HG03565 (cell line): ENCODE results near the gene TNS2.
"Not testable (repeated sequence)": the region's sequence is repeated elsewhere in the genome, so short reads cannot be mapped to it uniquely, and the experiment has no call there.

Experiments used
- ATAC-seq: cut with Tn5 transposase; IDR thresholded peaks from one replicate; pipeline ENCODE4 v1.9.1; 2021; ENCODE audit warnings: mild to moderate bottlenecking, moderate library complexity; ENCODE audit not compliant: unreplicated experiment

TNS2 gene, protein sequence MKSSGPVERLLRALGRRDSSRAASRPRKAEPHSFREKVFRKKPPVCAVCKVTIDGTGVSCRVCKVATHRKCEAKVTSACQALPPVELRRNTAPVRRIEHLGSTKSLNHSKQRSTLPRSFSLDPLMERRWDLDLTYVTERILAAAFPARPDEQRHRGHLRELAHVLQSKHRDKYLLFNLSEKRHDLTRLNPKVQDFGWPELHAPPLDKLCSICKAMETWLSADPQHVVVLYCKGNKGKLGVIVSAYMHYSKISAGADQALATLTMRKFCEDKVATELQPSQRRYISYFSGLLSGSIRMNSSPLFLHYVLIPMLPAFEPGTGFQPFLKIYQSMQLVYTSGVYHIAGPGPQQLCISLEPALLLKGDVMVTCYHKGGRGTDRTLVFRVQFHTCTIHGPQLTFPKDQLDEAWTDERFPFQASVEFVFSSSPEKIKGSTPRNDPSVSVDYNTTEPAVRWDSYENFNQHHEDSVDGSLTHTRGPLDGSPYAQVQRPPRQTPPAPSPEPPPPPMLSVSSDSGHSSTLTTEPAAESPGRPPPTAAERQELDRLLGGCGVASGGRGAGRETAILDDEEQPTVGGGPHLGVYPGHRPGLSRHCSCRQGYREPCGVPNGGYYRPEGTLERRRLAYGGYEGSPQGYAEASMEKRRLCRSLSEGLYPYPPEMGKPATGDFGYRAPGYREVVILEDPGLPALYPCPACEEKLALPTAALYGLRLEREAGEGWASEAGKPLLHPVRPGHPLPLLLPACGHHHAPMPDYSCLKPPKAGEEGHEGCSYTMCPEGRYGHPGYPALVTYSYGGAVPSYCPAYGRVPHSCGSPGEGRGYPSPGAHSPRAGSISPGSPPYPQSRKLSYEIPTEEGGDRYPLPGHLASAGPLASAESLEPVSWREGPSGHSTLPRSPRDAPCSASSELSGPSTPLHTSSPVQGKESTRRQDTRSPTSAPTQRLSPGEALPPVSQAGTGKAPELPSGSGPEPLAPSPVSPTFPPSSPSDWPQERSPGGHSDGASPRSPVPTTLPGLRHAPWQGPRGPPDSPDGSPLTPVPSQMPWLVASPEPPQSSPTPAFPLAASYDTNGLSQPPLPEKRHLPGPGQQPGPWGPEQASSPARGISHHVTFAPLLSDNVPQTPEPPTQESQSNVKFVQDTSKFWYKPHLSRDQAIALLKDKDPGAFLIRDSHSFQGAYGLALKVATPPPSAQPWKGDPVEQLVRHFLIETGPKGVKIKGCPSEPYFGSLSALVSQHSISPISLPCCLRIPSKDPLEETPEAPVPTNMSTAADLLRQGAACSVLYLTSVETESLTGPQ (N-terminal part only)

DNA sequence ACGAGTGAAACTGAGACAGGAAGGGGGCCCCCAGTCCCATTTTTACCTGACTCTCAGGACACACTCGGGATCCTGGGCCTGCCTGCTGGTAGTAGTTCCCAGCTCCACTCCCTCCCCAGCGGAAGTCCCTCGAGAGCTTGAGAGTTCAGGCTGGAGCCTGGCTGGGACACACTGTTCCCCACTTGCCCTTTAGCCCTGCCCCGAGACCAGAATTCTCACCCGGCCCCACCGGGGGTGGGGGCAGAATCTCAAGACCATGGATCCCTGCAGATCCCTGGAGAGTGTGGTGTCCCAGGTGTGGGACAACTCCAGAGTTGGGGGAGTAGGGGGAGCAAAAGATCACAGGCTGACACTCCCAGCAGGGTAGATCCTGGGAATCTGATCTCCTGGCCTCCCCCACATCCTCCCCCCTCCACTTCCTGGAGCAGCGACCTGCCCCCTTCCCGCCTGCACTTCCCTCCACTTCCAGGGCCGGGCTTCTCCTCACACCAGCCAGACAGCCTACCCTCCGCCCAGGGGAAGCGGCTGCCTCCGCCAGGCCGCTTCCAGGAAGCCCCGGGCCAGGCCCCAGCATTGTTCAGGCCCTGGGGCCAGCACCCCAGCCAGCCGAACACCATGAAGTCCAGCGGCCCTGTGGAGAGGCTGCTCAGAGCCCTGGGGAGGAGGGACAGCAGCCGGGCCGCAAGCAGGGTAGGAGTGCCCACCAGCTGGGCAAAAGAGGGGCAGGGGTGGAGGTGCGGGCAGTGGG, at the start of gene TNS2:
TNS2 (plus strand) TSS at position 495 of the 748 bp plus-strand sequence; CDS start at position 616, 121 bp downstream.
- no peak for ATAC-seq

DNA sequence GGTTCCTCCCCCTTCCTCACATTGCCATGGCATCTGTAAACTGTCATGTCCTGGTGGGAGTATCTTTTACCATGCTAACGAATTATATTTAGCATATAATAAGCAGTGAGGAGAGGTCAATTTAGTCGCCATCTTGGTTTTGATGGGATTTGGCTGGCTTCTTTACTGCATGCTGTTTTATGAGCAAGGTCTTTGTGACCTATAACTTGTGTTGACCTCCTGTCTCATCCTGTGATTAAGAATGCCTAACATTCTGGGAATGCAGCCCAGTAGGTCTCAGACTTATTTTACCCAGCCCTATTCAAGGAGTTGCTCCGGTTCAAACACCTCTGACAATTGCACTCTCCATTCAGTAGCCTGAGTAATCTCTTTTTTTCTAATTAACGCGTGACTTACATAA, 45.7 kb upstream of the TNS2 start:
- ATAC-seq = no peak

DNA sequence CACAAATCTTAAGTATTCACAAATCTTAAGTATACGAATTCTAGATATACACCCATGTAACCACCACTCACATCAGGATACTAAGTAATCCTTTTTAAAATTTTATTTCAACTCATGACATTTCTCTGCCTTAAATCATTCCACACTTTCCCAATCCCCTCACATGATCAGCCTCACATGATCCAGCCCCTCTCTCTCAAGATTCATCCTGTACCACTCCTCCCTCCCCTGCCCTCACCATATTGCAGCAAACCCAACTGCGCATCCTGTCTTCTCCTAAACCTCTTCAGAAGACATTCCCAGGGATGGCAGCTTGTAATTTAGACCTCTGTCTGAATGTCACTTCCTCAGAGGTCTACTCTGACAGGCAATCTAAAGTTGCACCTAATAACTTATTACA, 45.3 kb upstream of the TNS2 start:
- no peak for ATAC-seq

DNA sequence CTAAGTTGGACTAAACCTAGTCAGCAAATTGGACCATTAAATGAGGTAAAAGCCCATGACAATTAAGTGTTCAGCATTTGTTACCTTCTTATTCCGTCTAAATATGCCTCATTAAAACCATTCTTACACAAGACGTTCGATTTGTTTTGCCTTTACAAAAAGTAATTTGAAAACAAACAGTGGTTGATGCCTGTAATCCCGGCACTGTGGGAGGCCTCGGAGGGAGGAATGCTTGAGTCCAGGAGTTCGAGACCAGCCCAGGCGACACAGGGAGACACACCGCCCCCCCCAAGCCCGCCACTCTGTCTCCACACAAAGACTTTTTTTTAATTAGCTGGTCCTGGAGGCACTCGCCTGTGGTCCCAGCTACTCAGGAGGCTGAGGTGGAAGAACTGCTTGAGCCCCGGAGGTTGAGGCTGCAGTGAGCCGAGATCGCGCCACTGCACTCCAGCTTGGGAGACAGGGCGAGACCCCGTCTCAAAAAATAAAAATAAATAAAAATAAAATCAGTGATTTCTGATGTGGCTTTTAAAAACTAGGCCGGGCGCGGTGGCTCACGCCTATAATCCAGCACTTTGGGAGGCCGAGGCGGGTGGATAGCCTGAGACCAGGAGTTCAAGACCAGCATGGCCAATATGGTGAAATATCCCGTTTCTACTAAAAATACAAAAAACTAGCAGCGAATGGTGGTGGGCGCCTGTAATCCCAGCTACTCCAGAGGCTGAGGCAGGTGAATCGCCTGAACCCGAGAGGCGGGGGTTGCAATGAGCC, 44.5 kb upstream of the TNS2 start:
- ATAC-seq = no peak

DNA sequence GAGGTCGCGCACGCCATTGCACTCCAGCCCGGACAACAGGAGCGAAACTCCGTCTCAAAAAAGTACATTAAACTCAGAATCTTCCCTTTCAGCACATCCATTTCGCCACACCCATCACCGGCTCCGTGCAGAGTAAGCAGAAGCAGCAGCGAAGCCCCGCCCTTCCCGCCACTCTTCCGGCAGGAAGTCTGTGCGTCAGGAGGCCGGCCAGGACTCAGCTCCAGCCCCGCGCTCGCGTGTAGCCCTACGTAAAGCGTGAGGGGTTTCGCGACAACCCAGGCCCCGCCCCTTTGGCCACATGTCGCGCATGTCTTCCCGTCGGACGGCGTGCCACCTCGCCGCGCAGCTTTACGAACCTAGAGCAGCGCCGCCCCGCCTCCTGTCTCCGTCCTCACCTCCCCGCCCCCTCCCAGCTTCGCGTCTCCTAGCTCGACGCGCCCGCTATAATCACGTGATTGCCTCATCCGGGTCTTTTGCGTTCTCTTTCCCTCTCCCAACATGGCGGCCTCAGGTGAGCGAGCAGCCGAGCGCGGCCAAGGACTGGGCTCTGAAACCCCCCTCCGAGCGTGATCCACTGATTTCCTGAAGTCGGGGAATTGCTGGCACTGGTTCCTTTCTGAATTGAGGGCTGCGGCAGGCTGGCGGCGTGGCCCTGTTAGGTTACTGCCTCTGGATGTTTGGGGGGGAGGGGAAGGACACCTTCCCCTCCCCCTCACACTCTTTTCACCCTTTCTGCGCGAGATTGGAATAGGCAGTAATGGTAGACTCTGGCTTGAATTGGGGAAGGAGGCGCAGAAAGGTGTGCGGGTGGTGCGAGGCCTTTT, 43.7 kb upstream of the TNS2 start, which contains the start of gene EIF4B:
EIF4B (plus strand) TSS at position 471 of the 824 bp plus-strand sequence; CDS start at position 499, 28 bp downstream.
- ATAC-seq = peak; percentile 84

DNA sequence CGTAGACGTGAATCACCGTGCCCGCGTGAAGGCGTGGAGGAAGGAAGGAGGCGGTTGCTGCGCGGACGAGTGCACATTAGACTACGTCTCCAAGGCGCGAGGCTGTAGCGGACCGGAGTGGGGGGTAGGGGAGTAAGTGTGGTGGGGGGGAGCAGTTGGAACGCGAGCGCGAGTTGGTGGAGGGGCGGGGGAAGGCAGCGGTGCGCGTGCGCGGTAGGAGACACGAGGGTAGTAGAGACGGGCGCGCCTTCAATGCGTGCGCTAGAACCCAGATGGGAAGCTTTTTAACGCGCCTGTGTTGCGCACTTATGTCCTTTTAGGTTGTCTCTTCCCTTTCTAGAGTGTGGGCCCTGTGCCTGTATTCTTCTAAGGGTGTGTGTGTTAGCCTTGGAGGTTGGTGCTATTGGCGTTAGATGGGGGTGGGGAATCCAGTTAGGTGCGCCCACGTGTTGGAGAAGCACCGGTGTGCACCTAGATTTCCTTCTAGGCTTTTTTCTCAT, 43.0 kb upstream of the TNS2 start:
- no peak for ATAC-seq

DNA sequence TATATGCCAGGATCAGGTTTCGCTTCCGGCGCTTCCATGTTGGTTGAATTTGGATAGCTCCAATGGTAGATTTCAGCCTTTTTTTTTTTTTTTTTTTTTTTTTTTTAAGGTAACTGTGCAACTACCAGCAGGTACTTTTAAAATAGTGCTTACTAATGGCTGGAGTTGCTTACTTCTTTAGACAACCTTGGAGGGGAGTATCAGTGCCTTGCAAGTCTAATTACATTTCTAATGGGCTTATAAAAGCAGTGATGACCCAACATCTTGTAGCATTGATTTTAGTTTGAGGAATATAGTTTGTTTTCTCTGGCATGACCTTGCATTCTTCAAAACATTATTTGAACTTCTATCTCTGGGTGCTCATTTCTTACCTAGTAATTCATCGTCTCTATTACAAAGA, 42.5 kb upstream of the TNS2 start:
- ATAC-seq = no peak

- not testable (repeated sequence) for ATAC-seq
These were observed 41.1 kb upstream of the TNS2 start for GRCh38 chr12:53008760-53009159.

DNA sequence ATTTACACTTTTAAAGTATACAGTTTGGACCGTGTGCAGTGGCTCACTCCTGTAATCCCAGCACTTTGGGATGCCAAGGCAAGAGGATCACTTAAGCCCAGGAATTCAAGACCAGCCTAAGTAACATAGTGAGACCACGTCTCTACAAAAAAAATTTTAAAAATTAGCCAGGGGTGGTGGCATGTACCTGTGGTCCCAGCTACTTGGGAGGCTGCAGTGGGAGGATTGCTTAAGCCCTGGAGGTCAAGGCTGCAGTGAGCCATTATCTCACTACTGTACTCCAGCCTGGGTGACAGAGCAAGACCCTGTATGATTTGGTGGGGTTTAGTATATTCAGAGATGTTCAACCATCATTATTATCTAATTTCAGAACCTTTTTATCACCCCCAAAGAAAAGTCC, 38.9 kb upstream of the TNS2 start:
- ATAC-seq = no peak

DNA sequence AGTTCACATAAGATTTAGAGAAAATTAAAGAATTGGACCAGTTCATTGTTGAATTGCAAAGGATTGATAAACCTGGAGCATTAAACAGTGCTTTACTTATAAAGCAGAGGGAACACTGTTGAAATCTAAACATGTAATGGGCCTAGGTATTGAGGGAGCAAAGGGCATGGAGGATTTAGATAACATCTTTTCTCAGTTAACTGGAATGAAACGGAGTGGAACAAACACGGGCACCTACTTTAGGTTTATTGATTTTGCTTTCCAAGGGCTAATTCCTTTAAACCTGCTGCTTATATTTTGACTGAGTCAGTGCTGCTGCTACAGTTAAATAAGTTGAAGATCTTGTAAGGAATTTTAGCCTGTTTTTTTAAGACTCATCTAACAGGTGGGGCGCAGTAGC, 38.0 kb upstream of the TNS2 start:
- ATAC-seq = no peak

DNA sequence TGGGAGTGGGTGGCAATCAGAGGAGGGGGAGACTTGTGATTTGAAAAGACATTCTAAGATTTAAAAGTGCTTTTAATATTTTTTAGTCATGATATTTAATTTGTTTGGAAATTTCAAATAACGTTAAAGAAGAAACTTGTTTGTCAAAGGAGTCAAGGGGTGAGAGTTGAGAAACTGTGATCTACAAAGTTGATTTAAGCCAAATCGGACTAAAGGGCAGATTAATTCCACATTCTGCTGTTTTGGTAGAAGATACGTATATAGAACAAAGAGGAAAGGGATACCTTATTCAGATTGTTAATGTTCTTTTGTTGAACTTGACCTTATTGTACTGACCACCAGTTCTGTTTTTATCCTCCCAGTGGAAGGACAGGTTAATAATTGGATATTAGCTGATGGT, 36.9 kb upstream of the TNS2 start:
- no peak for ATAC-seq

GRCh38 chr12:53014709-53015108, 35.2 kb upstream of the TNS2 start:
- no peak for ATAC-seq

DNA sequence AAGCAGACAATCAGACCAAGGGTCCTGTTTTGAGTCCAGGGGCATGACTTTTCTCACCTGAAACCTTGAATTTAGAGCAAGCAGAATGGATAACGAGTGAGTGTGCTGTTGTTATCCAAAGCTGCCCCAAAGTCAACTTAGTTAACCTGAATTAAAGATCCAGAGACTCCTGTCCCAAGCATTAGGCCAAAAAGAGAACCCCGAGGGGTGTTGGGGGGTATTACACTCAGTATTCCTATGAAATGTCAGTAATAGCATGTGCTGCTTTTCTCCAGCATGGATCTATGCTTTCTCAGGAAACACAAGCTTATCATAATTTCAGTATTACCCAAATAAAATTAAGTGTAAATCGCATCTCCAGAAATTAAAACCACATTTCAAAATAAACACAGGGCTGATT, 24.6 kb upstream of the TNS2 start:
- ATAC-seq = no peak

- not testable (repeated sequence) for ATAC-seq
These were observed 22.9 kb upstream of the TNS2 start for GRCh38 chr12:53027014-53027413.

GRCh38 chr12:53031616-53032015, 18.2 kb upstream of the TNS2 start:
- no peak for ATAC-seq

GRCh38 chr12:53033832-53034231, 16.0 kb upstream of the TNS2 start:
- not testable (repeated sequence) for ATAC-seq

- ATAC-seq = no peak
These were observed 15.4 kb upstream of the TNS2 start for GRCh38 chr12:53034459-53034858.

DNA sequence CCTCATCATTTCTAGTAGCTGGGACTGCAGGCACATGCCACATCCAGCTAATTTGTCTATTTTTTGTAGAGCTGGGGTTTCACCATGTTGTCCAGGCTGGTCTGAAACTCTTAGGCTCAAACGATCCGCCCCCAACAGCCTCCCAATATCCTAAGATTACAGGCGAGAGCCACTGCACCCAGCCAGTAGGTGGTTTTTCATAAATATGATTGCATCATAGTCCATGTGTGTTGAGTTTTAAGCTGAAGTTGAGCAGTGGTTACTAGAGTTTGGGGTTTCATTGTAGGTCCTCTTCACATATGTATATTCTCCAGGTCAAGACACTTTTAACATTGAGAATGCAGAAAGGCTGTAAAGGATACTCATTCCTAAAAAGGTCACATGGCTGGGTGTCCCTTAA, 13.1 kb upstream of the TNS2 start:
- no peak for ATAC-seq
